ENCODE data around the gene CHRNG.

GRCh38 chr2:232547991-232548390 lies 8.5 kb downstream of the CHRNG start:
- no peak for TF ChIP-seq POLR2AphosphoS5 (IDR thresholded peaks at IDR 0.05; ENCODE audit: low read depth, low read length)
- no peak for TF ChIP-seq POLR2A (IDR thresholded peaks at IDR 0.05; ENCODE audit: low read depth, low read length)
